Measurements from ENCODE around the gene ASB16. TPM values are rescaled to one million over a fixed set of nuclear protein-coding genes. Genes with fewer than 3 reads are reported as not detected.

The ASB16 gene
- total and polyA plus RNA-seq, 9 of the 15 experiments (the other 6 are each of a cell fraction or from before 2014, with no cell fraction given): 0.03 to 0.07 TPM; not detected in 7

DNA sequence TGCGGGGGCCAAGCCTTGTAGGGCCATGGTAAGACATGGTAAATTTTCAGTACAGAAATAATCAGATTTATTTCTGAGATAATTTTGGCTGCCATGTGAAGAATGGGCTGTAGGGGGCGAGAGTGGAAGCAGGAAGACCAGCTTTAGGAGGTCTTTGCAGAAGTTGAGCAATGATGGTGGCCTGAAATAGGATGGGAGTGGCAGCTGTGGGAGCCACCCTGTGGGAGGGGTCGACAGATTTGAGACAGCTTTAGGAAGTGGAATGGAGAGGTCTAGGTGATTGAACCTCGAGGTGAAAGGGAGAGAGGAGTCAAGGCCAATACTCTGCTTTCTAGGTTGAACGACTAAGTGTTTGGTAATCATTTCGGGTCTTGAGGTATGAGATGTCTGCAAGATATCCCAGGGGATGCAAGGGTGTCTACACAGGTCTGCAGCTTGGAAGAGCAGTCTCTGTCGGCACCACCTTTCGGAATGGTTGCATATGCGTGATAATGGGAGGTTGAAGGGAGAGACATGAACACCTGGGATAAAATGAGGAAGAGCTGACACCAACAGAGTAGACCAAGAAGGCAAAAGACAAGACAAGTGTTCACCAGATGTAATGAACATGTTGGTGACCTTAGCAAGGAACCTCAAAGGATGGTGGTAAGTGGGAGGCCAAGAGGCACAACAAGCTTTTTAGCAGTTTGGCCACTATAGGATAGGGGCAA, 33.4 kb downstream of the ASB16 start (continued):
- TF ChIP-seq, protein P1, sequence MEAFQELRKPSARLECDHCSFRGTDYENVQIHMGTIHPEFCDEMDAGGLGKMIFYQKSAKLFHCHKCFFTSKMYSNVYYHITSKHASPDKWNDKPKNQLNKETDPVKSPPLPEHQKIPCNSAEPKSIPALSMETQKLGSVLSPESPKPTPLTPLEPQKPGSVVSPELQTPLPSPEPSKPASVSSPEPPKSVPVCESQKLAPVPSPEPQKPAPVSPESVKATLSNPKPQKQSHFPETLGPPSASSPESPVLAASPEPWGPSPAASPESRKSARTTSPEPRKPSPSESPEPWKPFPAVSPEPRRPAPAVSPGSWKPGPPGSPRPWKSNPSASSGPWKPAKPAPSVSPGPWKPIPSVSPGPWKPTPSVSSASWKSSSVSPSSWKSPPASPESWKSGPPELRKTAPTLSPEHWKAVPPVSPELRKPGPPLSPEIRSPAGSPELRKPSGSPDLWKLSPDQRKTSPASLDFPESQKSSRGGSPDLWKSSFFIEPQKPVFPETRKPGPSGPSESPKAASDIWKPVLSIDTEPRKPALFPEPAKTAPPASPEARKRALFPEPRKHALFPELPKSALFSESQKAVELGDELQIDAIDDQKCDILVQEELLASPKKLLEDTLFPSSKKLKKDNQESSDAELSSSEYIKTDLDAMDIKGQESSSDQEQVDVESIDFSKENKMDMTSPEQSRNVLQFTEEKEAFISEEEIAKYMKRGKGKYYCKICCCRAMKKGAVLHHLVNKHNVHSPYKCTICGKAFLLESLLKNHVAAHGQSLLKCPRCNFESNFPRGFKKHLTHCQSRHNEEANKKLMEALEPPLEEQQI (IDR thresholded peaks at IDR 0.05): no peak
- TF ChIP-seq, protein P2, sequence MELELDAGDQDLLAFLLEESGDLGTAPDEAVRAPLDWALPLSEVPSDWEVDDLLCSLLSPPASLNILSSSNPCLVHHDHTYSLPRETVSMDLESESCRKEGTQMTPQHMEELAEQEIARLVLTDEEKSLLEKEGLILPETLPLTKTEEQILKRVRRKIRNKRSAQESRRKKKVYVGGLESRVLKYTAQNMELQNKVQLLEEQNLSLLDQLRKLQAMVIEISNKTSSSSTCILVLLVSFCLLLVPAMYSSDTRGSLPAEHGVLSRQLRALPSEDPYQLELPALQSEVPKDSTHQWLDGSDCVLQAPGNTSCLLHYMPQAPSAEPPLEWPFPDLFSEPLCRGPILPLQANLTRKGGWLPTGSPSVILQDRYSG (tag; conservative IDR thresholded peaks at IDR 0.05; ENCODE audit: low read depth): no peak
- TF ChIP-seq HNRNPL (IDR thresholded peaks at IDR 0.05; ENCODE audit: low read depth, low read length) (no peak), MTA2 (IDR thresholded peaks at IDR 0.05; ENCODE audit: low read depth) (no peak), DACH1 (IDR thresholded peaks at IDR 0.05; ENCODE audit: partially characterized antibody) (no peak), ZNF133 (CRISPR knock-in tag; IDR thresholded peaks at IDR 0.05) (no peak), MBD2 (IDR thresholded peaks at IDR 0.05; ENCODE audit: borderline replicate concordance, low read depth) (peak; percentile 18; the same call in 1 of the 2 replicates), HNRNPK (IDR thresholded peaks at IDR 0.05; ENCODE audit: low read depth, low read length, poor library complexity, severe bottlenecking) (no peak), MED1 (CRISPR knock-in tag; IDR thresholded peaks at IDR 0.05; ENCODE audit: borderline replicate concordance) (0 out of 2 replicates have a peak, but pooled peaks have one; percentile 29), POLR3G (IDR thresholded peaks at IDR 0.05; ENCODE audit: extremely low read depth, insufficient read length, insufficient replicate concordance) (no peak), JUN (IDR thresholded peaks at IDR 0.05; ENCODE audit: borderline replicate concordance, low read depth, low read length) (no peak), JUN (CRISPR knock-in tag; IDR thresholded peaks at IDR 0.05; ENCODE audit: borderline replicate concordance) (0 out of 2 replicates have a peak, but pooled peaks have one; percentile 33)
- TF ChIP-seq, protein P3, sequence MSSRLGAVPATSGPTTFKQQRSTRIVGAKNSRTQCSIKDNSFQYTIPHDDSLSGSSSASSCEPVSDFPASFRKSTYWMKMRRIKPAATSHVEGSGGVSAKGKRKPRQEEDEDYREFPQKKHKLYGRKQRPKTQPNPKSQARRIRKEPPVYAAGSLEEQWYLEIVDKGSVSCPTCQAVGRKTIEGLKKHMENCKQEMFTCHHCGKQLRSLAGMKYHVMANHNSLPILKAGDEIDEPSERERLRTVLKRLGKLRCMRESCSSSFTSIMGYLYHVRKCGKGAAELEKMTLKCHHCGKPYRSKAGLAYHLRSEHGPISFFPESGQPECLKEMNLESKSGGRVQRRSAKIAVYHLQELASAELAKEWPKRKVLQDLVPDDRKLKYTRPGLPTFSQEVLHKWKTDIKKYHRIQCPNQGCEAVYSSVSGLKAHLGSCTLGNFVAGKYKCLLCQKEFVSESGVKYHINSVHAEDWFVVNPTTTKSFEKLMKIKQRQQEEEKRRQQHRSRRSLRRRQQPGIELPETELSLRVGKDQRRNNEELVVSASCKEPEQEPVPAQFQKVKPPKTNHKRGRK (tag; IDR thresholded peaks at IDR 0.05): no peak
- TF ChIP-seq, protein P4, sequence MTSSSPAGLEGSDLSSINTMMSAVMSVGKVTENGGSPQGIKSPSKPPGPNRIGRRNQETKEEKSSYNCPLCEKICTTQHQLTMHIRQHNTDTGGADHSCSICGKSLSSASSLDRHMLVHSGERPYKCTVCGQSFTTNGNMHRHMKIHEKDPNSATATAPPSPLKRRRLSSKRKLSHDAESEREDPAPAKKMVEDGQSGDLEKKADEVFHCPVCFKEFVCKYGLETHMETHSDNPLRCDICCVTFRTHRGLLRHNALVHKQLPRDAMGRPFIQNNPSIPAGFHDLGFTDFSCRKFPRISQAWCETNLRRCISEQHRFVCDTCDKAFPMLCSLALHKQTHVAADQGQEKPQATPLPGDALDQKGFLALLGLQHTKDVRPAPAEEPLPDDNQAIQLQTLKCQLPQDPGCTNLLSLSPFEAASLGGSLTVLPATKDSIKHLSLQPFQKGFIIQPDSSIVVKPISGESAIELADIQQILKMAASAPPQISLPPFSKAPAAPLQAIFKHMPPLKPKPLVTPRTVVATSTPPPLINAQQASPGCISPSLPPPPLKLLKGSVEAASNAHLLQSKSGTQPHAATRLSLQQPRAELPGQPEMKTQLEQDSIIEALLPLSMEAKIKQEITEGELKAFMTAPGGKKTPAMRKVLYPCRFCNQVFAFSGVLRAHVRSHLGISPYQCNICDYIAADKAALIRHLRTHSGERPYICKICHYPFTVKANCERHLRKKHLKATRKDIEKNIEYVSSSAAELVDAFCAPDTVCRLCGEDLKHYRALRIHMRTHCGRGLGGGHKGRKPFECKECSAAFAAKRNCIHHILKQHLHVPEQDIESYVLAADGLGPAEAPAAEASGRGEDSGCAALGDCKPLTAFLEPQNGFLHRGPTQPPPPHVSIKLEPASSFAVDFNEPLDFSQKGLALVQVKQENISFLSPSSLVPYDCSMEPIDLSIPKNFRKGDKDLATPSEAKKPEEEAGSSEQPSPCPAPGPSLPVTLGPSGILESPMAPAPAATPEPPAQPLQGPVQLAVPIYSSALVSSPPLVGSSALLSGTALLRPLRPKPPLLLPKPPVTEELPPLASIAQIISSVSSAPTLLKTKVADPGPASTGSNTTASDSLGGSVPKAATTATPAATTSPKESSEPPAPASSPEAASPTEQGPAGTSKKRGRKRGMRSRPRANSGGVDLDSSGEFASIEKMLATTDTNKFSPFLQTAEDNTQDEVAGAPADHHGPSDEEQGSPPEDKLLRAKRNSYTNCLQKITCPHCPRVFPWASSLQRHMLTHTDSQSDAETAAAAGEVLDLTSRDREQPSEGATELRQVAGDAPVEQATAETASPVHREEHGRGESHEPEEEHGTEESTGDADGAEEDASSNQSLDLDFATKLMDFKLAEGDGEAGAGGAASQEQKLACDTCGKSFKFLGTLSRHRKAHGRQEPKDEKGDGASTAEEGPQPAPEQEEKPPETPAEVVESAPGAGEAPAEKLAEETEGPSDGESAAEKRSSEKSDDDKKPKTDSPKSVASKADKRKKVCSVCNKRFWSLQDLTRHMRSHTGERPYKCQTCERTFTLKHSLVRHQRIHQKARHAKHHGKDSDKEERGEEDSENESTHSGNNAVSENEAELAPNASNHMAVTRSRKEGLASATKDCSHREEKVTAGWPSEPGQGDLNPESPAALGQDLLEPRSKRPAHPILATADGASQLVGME (CRISPR knock-in tag; IDR thresholded peaks at IDR 0.05): no peak
- TF ChIP-seq, protein P5, sequence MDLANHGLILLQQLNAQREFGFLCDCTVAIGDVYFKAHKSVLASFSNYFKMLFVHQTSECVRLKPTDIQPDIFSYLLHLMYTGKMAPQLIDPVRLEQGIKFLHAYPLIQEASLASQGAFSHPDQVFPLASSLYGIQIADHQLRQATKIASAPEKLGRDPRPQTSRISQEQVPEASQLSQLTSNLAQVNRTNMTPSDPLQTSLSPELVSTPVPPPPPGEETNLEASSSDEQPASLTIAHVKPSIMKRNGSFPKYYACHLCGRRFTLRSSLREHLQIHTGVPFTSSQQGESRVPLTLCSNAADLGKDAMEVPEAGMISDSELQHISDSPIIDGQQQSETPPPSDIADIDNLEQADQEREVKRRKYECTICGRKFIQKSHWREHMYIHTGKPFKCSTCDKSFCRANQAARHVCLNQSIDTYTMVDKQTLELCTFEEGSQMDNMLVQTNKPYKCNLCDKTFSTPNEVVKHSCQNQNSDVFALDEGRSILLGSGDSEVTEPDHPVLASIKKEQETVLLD (IDR thresholded peaks at IDR 0.05): peak; percentile 60; the same call in 1 of the 2 replicates
